Skin epidermis (tissue), 12 donors: Measurements from ENCODE around the gene POLRMT.

Experiments used
- H3K27ac ChIP-seq, 21 experiments: fragments of 200-600 bp; sonication (generic) in 11 of 21; one replicate each; pipeline ENCODE4 v1.5.0; 2020; ENCODE audit warnings: mild to moderate bottlenecking in 3 of 21, inconsistent platforms in 2 of 21, moderate library complexity in 2 of 21
- H3K4me3 ChIP-seq, 7 experiments: fragments of 200-600 bp; sonication (generic) in 2 of 7; one replicate each; pipeline ENCODE4 v1.5.0; 2020; ENCODE audit warnings: inconsistent platforms in 2 of 7, mild to moderate bottlenecking in 2 of 7, moderate library complexity in 1 of 7

POLRMT gene

DNA sequence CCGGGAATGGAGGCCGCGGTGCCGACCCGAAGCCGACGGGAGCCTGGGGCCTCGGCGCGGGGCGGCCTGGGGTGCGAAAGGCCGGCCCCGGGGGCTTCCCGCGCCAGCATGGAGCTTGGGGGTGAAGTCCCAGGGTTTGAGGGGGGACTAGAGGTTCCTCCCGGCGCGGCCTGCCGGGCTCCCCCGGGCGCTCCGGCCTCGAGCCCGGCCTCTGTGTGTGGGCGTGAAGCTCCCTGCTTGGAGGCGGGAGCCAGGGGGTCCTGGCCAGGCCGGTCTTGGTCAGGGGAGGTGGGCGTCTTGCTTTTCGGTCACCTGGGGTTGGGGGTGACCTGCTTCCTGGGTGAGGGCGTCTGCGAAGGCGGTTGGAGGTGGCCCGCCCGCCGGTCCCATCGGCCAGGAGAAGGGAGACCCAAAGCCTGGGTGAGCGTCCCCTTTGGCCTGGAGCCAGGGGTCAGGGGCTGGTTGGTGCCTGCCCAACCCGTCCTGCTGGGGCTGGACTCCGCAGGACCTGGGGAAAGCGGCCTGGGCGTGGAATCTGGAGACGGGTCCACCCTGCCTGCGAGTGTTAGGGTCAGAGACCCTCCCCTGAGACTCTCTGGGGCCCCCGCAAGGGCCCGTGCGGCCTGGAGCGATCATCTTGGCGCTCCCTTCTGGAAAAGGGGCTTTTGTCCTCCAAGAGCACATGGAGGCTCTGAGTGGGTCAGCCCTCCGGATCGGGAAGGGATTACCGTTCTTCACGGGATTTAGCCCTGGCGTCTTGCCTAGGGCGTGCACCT lies 60.4 kb downstream of the POLRMT start:
- Histone ChIP-seq H3K4me3 (peak overlapping the region; percentile 62 to 99 (median 94)), H3K27ac (peak overlapping the region; percentile 75 to 99 (median 95))

DNA sequence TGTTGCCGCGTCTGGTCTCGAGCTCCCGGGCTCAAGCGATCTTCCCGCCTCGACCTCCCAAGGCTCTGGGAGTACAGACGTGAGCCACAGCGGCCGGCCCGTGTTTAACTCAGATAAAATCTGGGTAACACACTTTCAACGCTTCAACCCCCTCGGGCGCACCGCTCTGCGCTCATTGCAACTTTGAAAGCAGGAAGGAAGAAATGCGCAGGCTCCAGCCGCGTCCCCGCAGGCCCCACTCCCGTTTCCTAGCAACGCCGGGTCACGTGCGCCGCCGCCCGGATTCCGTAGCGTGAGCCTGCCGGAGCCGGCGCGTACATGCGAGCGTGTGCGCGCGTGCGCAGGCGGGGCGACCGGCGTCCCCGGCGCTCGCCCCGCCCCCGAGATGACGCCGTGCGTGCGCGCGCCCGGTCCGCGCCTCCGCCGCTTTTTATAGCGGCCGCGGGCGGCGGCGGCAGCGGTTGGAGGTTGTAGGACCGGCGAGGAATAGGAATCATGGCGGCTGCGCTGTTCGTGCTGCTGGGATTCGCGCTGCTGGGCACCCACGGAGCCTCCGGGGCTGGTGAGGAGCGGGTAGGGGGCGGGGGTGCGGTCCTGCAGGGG lies 61.1 kb downstream of the POLRMT start, which contains the start of gene BSG:
Gene BSG, plus strand, starts transcription at position 457 of the 603 bp plus-strand sequence. Its CDS starts 39 bp downstream, at position 496.
- peak within 1 kb of the TSS; percentile 62 to 99 (median 94) for H3K4me3 ChIP-seq
- peak within 1 kb of the TSS; percentile 75 to 99 (median 95) for H3K27ac ChIP-seq

DNA sequence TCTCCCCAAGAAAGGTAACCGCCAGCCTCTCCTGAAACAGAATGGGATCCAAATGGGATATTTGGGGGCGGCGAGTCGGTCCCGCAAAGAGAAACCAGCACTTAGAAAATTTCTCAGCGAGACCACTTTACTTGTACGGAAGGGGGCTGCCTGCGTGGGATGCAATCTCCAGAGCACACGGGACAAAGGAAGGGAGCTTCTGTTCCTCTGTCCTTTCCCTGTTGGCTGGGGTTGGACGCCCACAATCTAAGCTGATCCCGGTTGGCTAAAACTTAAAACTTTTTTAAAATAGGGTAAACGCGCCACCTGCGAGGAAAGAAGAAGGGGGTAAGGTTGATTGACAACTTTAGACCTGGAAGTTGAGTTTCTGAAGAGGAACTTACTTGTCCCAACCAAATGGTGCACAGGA lies 61.8 kb downstream of the POLRMT start:
- H3K4me3 ChIP-seq: peak overlapping the region; percentile 11 to 99 (median 94)
- peak overlapping the region in 20 of 21 experiments; percentile 48 to 98 (median 84) for H3K27ac ChIP-seq

DNA sequence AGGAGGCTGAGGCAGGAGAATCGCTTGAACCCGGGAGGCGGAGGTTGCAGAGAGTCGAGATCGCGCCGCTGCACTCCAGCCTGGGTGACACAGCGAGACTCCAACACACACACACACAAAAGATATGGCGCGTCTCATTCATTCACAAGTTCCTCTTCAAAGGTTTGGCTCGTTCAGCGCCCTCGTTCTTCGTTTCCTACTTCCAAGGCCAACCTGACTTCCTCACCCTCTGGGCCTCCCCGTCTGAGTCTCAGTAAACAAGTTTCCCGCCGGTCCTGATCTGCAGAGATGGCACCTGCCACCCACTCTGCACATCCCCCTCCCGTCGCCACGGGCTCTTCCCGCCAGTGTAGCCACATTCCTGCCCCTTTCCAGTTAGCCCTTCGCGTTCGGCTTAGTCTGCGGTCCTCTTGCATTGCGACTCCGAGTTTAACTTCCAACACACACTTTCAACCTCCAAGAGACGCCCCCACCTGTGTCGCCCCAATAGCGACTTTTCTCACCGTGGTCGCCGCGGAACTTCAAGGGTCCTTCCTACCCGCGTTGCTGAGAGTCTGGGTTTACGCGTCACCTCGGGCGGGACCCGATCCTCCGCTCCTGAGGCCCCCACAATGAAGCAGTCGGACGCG lies 62.3 kb downstream of the POLRMT start:
- peak overlapping the region in 20 of 21 experiments; percentile 48 to 98 (median 84) for H3K27ac ChIP-seq
- H3K4me3 ChIP-seq: peak overlapping the region; percentile 11 to 99 (median 94)

DNA sequence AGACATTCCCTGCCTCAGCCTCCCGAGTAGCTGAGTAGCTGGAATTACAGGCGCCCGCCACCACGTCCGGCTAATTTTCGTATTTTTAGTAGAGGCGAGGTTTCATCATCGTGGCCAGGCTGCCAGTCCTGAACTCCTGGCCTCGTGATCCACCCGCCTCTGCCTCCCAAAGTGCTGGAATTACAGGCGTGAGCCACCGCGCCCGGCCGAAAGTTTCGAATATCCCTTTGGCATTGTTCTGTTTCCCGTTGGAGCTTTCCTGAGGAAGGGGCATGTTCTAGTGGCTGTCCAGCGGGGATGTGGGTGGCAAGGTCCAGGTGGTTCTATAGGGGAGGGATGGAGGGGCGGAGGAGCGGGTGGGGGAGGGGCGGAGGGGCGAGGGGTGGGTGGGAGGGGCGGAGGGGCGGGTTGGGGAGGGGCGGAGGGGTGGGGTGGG lies 63.1 kb downstream of the POLRMT start:
- no peak overlapping the region for H3K27ac ChIP-seq

DNA sequence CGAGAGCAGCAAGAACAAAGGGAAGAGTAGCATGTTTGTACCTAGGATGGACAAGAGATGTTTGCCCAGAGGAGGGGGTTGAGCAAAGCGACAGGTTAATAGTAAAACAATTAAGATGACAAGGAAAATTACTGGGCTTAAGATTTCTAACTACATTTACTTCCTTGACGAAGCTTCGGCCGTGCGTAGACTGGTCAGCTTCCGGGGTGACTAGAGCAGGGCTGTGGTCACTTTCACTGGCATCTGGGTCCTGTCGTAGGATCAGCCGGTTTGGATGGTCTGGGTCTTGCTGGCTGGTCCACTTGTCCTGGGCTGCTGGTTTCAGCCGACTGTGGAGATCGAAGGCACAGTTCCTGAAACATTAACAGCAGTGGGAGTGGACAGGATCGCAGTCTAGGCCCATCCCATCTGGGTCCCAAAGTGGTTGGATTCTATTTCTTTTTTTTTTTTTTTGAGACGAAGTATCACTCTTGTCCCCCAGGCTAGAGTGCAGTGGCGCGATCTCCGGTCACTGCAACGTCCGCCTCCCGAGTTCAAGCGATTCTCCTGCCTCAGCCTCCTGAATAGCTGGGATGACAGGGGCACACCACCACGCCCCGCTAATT lies 65.9 kb downstream of the POLRMT start:
- no peak overlapping the region for H3K4me3 ChIP-seq
- no peak overlapping the region for H3K27ac ChIP-seq

More for the DNA sequence above, 63.1 kb downstream of the POLRMT start:
- H3K4me3 ChIP-seq: no peak overlapping the region
